Superior temporal gyrus (tissue), 1 donor: Measurements from ENCODE around the gene SIGLEC1.

Experiments
- DNase-seq: peaks from one replicate; pipeline ENCODE4 v3.0.0-alpha.2; 2016; ENCODE audit errors: extremely low spot score

SIGLEC1 gene

GRCh38 chr20:3701061-3701998 is 11.1 kb downstream of the SIGLEC1 start:
- no peak for DNase-seq

- DNase-seq: no peak
Measured at GRCh38 chr20:3699037-3699436, 13.4 kb downstream of the SIGLEC1 start.

GRCh38 chr20:3698591-3699001 is 13.8 kb downstream of the SIGLEC1 start:
- DNase-seq: no peak

- no peak for DNase-seq
Measured at GRCh38 chr20:3697588-3698305, 14.7 kb downstream of the SIGLEC1 start.

- DNase-seq: no peak
Measured at GRCh38 chr20:3696745-3697587, 15.4 kb downstream of the SIGLEC1 start.

GRCh38 chr20:3696200-3696599 is 16.2 kb downstream of the SIGLEC1 start:
- DNase-seq: no peak

- DNase-seq: no peak
Measured at GRCh38 chr20:3694864-3695263, 17.5 kb downstream of the SIGLEC1 start.

- DNase-seq: no peak
Measured at GRCh38 chr20:3693376-3693775, 19.0 kb downstream of the SIGLEC1 start.

GRCh38 chr20:3692706-3693294 is 19.6 kb downstream of the SIGLEC1 start:
- no peak for DNase-seq

- no peak for DNase-seq
Measured at GRCh38 chr20:3691897-3692296, 20.5 kb downstream of the SIGLEC1 start.

GRCh38 chr20:3691306-3691705 is 21.1 kb downstream of the SIGLEC1 start:
- DNase-seq: no peak

GRCh38 chr20:3690413-3690812 is 22.0 kb downstream of the SIGLEC1 start:
- no peak for DNase-seq

- DNase-seq: no peak
Measured at GRCh38 chr20:3689978-3690377, 22.4 kb downstream of the SIGLEC1 start.

- peak; percentile 55 for DNase-seq
Measured at GRCh38 chr20:3687655-3688054, 24.7 kb downstream of the SIGLEC1 start.

- peak; percentile 70 for DNase-seq
Measured at GRCh38 chr20:3686867-3687321, 25.5 kb downstream of the SIGLEC1 start.

GRCh38 chr20:3686421-3686820 is 26.0 kb downstream of the SIGLEC1 start:
- no peak for DNase-seq

GRCh38 chr20:3685341-3685740 is 27.1 kb downstream of the SIGLEC1 start:
- no peak for DNase-seq

GRCh38 chr20:3681931-3682781 is 30.2 kb downstream of the SIGLEC1 start, which contains the start of gene ADAM33:
Gene ADAM33 (minus strand): TSS chr20:3682010. CDS start chr20:3682004, 6 bp downstream.
- no peak for DNase-seq

GRCh38 chr20:3681352-3681930 is 31.0 kb downstream of the SIGLEC1 start:
- DNase-seq: no peak
